HepG2 (cell line): Measurements from ENCODE around the gene LRRC70. TPM values are rescaled to one million over a fixed set of nuclear protein-coding genes. Genes with fewer than 3 reads are reported as not detected.

Source experiments
- ATAC-seq: fragments of 200-7000 bp; cut with Tn5 transposase; 3 replicates; pipeline ENCODE4 v1.9.1; 2020; ENCODE audit warnings: mild to moderate bottlenecking, moderate library complexity
- BruUV-seq: library from RNA; stranded (reverse); fragments of 400-500 nt; replicated peaks from 2 replicates; lab custom pipeline; 2021; lab: Mats Ljungman, UMichigan
- CTCF ChIA-PET: fragments of 300-600 bp; formaldehyde crosslinking; extraction: SDS; loops from one replicate; lab custom pipeline; 2021; ENCODE audit warnings: low total read pairs, inconsistent platforms, low intra/inter-chr PET ratio; lab: Yijun Ruan, JAX
- POLR2A ChIA-PET: fragments of 350-600 bp; sonication (Branson Sonifier 250); formaldehyde crosslinking; loops from one replicate; lab custom pipeline; 2020; ENCODE audit warnings: antibody characterized with exemption, inconsistent platforms; lab: Yijun Ruan, JAX
- DNase-seq: peaks from one replicate; pipeline ENCODE4 v3.0.0-alpha.2; 2015; ENCODE audit warnings: low spot score
- FAIRE-seq: peaks from 3 replicates; lab custom pipeline; 2011; peaks lifted over from hg19 to GRCh38; lab: Jason Lieb, UNC
- H2AFZ ChIP-seq: one replicate; pipeline ENCODE4 v1.6.1; 2011; ENCODE audit warnings: low read length, inconsistent platforms
- H3K27ac ChIP-seq: fragments of 300-600 bp; 3 replicates; pipeline ENCODE4 v1.8.0; 2011; ENCODE audit warnings: mixed run types, mild to moderate bottlenecking, mixed read lengths, low read length, inconsistent platforms; ENCODE audit not compliant: insufficient read depth; ENCODE audit errors: extremely low read length
- H3K27me3 ChIP-seq, 2 experiments: fragments of 200-600 bp in 1 of 2; 2 replicates in 1 of 2; 3 replicates in 1 of 2; pipeline versions ENCODE4 v1.6.0 to v1.8.0; 2011; ENCODE audit warnings: low read length in 2 of 2, mild to moderate bottlenecking in 2 of 2, moderate library complexity in 2 of 2, inconsistent platforms in 1 of 2; ENCODE audit not compliant: insufficient read depth in 2 of 2, control insufficient read depth in 1 of 2
- H3K36me3 ChIP-seq, 2 experiments: fragments of 200-600 bp in 1 of 2; replicated peaks in 1 of 2; 2 replicates in 1 of 2; 3 replicates in 1 of 2; pipeline versions ENCODE4 v1.5.1 to v1.8.0; 2011; ENCODE audit warnings: low read length in 2 of 2, inconsistent platforms in 1 of 2; ENCODE audit not compliant: insufficient read depth in 2 of 2, control insufficient read depth in 1 of 2
- H3K4me1 ChIP-seq: 2 replicates; pipeline ENCODE4 v1.5.1; 2012; ENCODE audit warnings: low read length, inconsistent platforms; ENCODE audit not compliant: insufficient read depth
- H3K4me2 ChIP-seq: 2 replicates; pipeline ENCODE4 v1.6.0; 2011; ENCODE audit warnings: low read depth, low read length, inconsistent platforms
- H3K4me3 ChIP-seq, 3 experiments: fragments of 200-600 bp in 1 of 3; sonication (generic), shearing (Covaris generic) in 1 of 3; replicated peaks in 1 of 3; 2 replicates each; pipeline ENCODE4 v1.5.1; 2011 to 2016; ENCODE audit warnings: low read length in 3 of 3, inconsistent platforms in 2 of 3, low read depth in 2 of 3, mild to moderate bottlenecking in 2 of 3, control low read depth in 1 of 3, mixed read lengths in 1 of 3; ENCODE audit not compliant: insufficient read depth in 1 of 3
- H3K79me2 ChIP-seq: one replicate; pipeline ENCODE4 v1.6.1; 2011; ENCODE audit warnings: low read length, inconsistent platforms; ENCODE audit not compliant: insufficient read depth
- H3K9ac ChIP-seq: 2 replicates; pipeline ENCODE4 v1.6.0; 2011; ENCODE audit warnings: mild to moderate bottlenecking, low read depth, low read length, inconsistent platforms; ENCODE audit not compliant: insufficient read depth
- H3K9me3 ChIP-seq: 2 replicates; pipeline ENCODE4 v1.5.1; 2012; ENCODE audit warnings: mild to moderate bottlenecking, low read length
- H4K20me1 ChIP-seq: 2 replicates; pipeline ENCODE4 v1.6.0; 2011; ENCODE audit warnings: inconsistent platforms, mild to moderate bottlenecking, low read length, moderate library complexity; ENCODE audit not compliant: insufficient read depth
- FOXJ3 ChIP-seq: sonication (generic); formaldehyde crosslinking; IDR thresholded peaks from 2 replicates; pipeline ENCODE4 v1.4.0; 2020; ENCODE audit warnings: missing genetic modification reagents, mild to moderate bottlenecking, borderline replicate concordance
- FUBP1 ChIP-seq: sonication (generic); formaldehyde crosslinking; IDR thresholded peaks from 2 replicates; pipeline ENCODE4 v1.5.1; 2020; ENCODE audit warnings: missing genetic modification reagents, mild to moderate bottlenecking, borderline replicate concordance
- GTF2F1 ChIP-seq: fragments of 150-350 bp; IDR thresholded peaks from 2 replicates; pipeline ENCODE4 v1.6.1; 2014; ENCODE audit warnings: low read length
- HMGXB4 ChIP-seq, 2 experiments: sonication (generic) in 1 of 2; formaldehyde crosslinking in 1 of 2; IDR thresholded peaks; 2 replicates each; pipeline versions ENCODE4 v1.4.0 to v1.6.1; 2018 to 2020; ENCODE audit warnings: missing genetic modification reagents in 2 of 2, borderline replicate concordance in 1 of 2, low read depth in 1 of 2, mild to moderate bottlenecking in 1 of 2, missing biosample characterization in 1 of 2
- KDM1A ChIP-seq: IDR thresholded peaks from 2 replicates; pipeline ENCODE4 v1.6.1; 2016; ENCODE audit warnings: missing compliant biosample characterization
- MEIS1 ChIP-seq: sonication (generic); formaldehyde crosslinking; IDR thresholded peaks from 2 replicates; pipeline ENCODE4 v1.9.0; 2021; ENCODE audit warnings: mild to moderate bottlenecking, missing genetic modification reagents, moderate library complexity, borderline replicate concordance
- RORA ChIP-seq: sonication (generic); formaldehyde crosslinking; IDR thresholded peaks from 2 replicates; pipeline ENCODE4 v1.5.0; 2020; ENCODE audit warnings: mild to moderate bottlenecking, missing genetic modification reagents, moderate library complexity
- ZMAT5 ChIP-seq: sonication (generic); formaldehyde crosslinking; IDR thresholded peaks from 2 replicates; pipeline ENCODE4 v1.5.0; 2020; ENCODE audit warnings: mild to moderate bottlenecking, low read depth, missing genetic modification reagents, borderline replicate concordance
- ZNF883 ChIP-seq: sonication (generic); formaldehyde crosslinking; IDR thresholded peaks from 2 replicates; pipeline ENCODE4 v1.5.1; 2020; ENCODE audit warnings: mild to moderate bottlenecking, missing genetic modification reagents; ENCODE audit errors: not compliant biosample characterization
- WGBS: methylation state at CpG from one replicate; pipeline ENCODE4 v1.1.6; 2017; ENCODE audit warnings: low lambda C conversion rate; 5-methylcytosine and 5-hydroxymethylcytosine counted together
- in situ Hi-C: cut with HindIII; loops from 2 replicates; pipeline ENCODE4 v1.10.0; 2017; ENCODE audit warnings: low pct_unique_long_range_greater_than_20kb; ENCODE audit not compliant: extremely low pct_ligation_motif_present
- intact Hi-C: fragments of 100-400 bp; cut with micrococcal nuclease; formaldehyde crosslinking; loops from one replicate; pipeline ENCODE4 v1.10.0; 2022; ENCODE audit not compliant: unreplicated experiment
- polyA plus RNA-seq, 8 experiments: library from polyadenylated mRNA; depleted of rRNA in 3 of 8; stranded (reverse) in 7 of 8; unstranded in 1 of 8; fragments of >200 nt; fragmentation: Illumina TruSeq in 4 of 8; extraction: Trizol in 4 of 8; gene quantifications; 2 replicates each; pipeline versions ENCODE4 v1.2.1 to v1.2.3, GENCODE V29; 2011 to 2016; ENCODE audit warnings: low read depth in 4 of 8, missing spikeins in 1 of 8, mixed read lengths in 1 of 8; ENCODE audit not compliant: insufficient read depth in 1 of 8
- total RNA-seq, 5 experiments: library from RNA; depleted of rRNA; stranded (reverse); fragments of >200 nt; fragmentation: Illumina TruSeq; extraction: Trizol; gene quantifications; 2 replicates each; pipeline ENCODE4 v1.2.3, GENCODE V29; 2016; ENCODE audit warnings: low read depth in 1 of 5

Gene LRRC70
- total and polyA plus RNA-seq, 2 of the 13 experiments (the other 11 are each of a cell fraction or from before 2014, with no cell fraction given): 0.05 to 0.71 TPM

GRCh38 chr5:62581836-62582597 is 3.4 kb downstream of the LRRC70 start:
- WGBS: over 99% methylated on average over 8 of the region's 8 CpGs

More at GRCh38 chr5:62581836-62582597, 3.4 kb downstream of the LRRC70 start:
- Histone ChIP-seq H3K79me2 (no peaks in the 10 kb centered on the region), H3K4me2 (no peak overlapping the region), H3K9ac (no peak overlapping the region), H3K27ac (no peak overlapping the region), H3K4me3 (no peak overlapping the region), H3K9me3 (no peaks in the 10 kb centered on the region), H3K27me3 (no peaks in the 10 kb centered on the region), H4K20me1 (no peaks in the 10 kb centered on the region), H2AFZ (no peak overlapping the region), H3K36me3 (peaks cover 0 to 13% of the 10 kb centered on the region in 2 experiments; a peak in 4 of 5 replicates), H3K4me1 (no peaks in the 10 kb centered on the region)
- intact Hi-C loops: no loop called here
- POLR2A ChIA-PET: no interaction called here
- CTCF ChIA-PET: no interaction called here
- ATAC-seq (no peak), FAIRE-seq (no peak), DNase-seq (no peak)
- TF ChIP-seq RORA (CRISPR knock-in tag) (no peak), KDM1A (CRISPR knock-in tag) (no peak), ZNF883 (no peak), GTF2F1 (no peak), MEIS1 (CRISPR knock-in tag) (no peak), FUBP1 (CRISPR knock-in tag) (no peak), ZMAT5 (CRISPR knock-in tag) (no peak), FOXJ3 (CRISPR knock-in tag) (no peak), HMGXB4 (CRISPR knock-in tag; IDR thresholded peaks at IDR 0.05; ENCODE audit: borderline replicate concordance in 1 of 2, low read depth in 1 of 2) (no peak)
- BruUV-seq: no TSS peak
- in situ Hi-C loops: no loop called here
